AG20443 (cell line): ENCODE measurements around the gene SLC16A9.
"Not testable (repeated sequence)": the region's sequence is repeated elsewhere in the genome, so short reads cannot be mapped to it uniquely, and the experiment has no call there.

Experiments used
- DNase-seq: peaks from one replicate; pipeline ENCODE4 v3.0.0; 2012; ENCODE audit warnings: low spot score, mixed read lengths

Gene SLC16A9

GRCh38 chr10:59709395-59710125 is at the start of gene SLC16A9:
TSS of gene SLC16A9 (minus strand) at chr10:59709850. CDS start at chr10:59684291, 25,559 bp downstream.
- DNase-seq = peak; percentile 72

- DNase-seq = no peak
These were observed 48.3 kb upstream of the SLC16A9 start for GRCh38 chr10:59757966-59758365.

GRCh38 chr10:59754951-59755350 is 45.3 kb upstream of the SLC16A9 start:
- no peak for DNase-seq

GRCh38 chr10:59753267-59753666 is 43.6 kb upstream of the SLC16A9 start, which contains the start of gene MRLN:
TSS of gene MRLN (minus strand) at chr10:59753455.
- DNase-seq = no peak

GRCh38 chr10:59752278-59752940 is 42.8 kb upstream of the SLC16A9 start:
- DNase-seq = no peak

GRCh38 chr10:59750155-59750945 is 40.7 kb upstream of the SLC16A9 start:
- DNase-seq = peak; percentile 15

GRCh38 chr10:59748834-59749233 is 39.2 kb upstream of the SLC16A9 start:
- DNase-seq = no peak

GRCh38 chr10:59745163-59745650 is 35.6 kb upstream of the SLC16A9 start:
- no peak for DNase-seq

- not testable (repeated sequence) for DNase-seq
These were observed 35.1 kb upstream of the SLC16A9 start for GRCh38 chr10:59744762-59745161.

- DNase-seq = not testable (repeated sequence)
These were observed 34.5 kb upstream of the SLC16A9 start for GRCh38 chr10:59744156-59744555.

GRCh38 chr10:59741583-59741982 is 31.9 kb upstream of the SLC16A9 start:
- no peak for DNase-seq

- no peak for DNase-seq
These were observed 31.4 kb upstream of the SLC16A9 start for GRCh38 chr10:59741048-59741447.

- no peak for DNase-seq
These were observed 27.1 kb upstream of the SLC16A9 start for GRCh38 chr10:59736749-59737148.

GRCh38 chr10:59735296-59735695 is 25.6 kb upstream of the SLC16A9 start:
- no peak for DNase-seq

- DNase-seq = no peak
These were observed 24.4 kb upstream of the SLC16A9 start for GRCh38 chr10:59734014-59734462.

GRCh38 chr10:59733321-59734013 is 23.8 kb upstream of the SLC16A9 start:
- not testable (repeated sequence) for DNase-seq

- not testable (repeated sequence) for DNase-seq
These were observed 23.2 kb upstream of the SLC16A9 start for GRCh38 chr10:59732849-59733248.

- DNase-seq = not testable (repeated sequence)
These were observed 19.5 kb upstream of the SLC16A9 start for GRCh38 chr10:59729167-59729566.

GRCh38 chr10:59724098-59724938 is 14.7 kb upstream of the SLC16A9 start:
- DNase-seq = no peak

- no peak for DNase-seq
These were observed 10.7 kb upstream of the SLC16A9 start for GRCh38 chr10:59720377-59720776.

- DNase-seq = no peak
These were observed 9.7 kb upstream of the SLC16A9 start for GRCh38 chr10:59719374-59719773.
